GM21515 (cell line): ENCODE results near the gene DDI2.
"Not testable (repeated sequence)": the region's sequence is repeated elsewhere in the genome, so short reads cannot be mapped to it uniquely, and the experiment has no call there.

Experiments used
- ATAC-seq: cut with Tn5 transposase; IDR thresholded peaks from one replicate; pipeline ENCODE4 v1.9.1; 2021; ENCODE audit not compliant: unreplicated experiment

The DDI2 gene

DNA sequence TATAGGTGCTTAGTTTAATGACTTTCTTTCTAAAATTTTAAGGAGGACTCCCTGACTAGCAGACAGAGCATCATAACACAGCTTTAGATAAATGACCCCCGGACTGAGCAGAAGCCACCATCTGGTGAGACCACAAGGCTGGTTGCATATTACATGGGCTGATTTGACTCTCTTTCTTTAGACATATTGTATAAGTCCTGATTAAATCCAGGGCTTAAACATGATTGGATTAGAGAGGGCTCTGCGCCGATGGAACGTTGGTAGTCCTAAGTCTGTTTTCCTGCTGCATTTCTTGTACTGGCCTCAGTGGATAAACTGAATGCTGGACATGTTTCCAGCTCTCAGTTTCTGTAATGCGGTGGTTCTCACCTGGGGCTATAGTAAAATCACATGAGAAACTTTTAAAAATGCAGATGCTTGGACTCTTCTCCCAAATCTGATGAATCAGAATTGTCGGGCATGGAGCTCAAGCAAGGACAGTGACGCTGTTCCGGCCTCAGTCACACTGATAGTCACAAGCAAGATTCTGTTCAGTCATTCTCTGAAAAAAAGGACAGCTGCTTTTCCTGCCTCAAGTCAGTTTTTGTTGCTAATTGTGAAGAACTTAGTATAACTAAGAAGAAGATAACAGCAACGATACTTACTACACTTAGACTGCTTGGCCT lies 16.6 kb downstream of the DDI2 start:
- no peak for ATAC-seq

DNA sequence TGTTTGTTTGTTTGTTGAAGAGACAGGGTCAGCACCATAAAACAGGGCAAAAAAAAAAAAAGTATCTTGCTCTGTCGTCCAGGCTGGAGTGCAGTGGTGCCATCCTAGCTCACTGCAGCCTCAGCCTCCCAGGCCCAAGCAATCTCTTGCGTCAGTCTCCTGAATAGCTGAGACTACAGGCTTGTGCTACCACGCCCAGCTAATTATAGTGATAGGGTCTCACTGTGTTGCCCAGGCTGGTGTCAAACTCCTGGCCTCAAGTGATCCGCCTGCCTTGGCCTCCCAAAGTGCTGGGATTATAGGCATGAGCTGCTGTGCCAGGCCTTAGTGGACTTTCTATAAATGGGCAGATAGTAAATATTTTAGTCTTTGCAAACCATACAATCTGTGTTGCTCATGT lies 19.2 kb downstream of the DDI2 start:
- no peak for ATAC-seq

- ATAC-seq = no peak
Observed at GRCh38 chr1:15637826-15638225, 20.6 kb downstream of the DDI2 start.

DNA sequence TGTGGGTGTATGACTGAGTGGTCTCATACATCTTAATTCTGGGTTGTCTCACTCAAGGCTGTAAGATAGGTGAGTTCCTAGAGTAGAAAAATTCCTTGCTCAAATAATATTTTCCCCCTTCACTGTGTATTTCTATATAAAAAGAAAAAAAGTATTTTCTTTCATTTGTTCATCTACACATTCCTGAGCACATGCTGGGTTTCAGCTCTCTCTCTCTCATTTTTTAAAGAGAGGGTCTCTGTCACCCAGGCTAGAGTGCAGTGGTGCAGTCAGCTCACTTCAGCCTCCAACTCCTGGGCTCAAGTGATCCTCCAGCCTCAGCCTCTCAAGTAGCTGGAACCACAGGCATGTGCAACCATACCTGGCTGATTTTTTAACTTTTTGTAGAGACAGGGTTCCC lies 22.0 kb downstream of the DDI2 start:
- no peak for ATAC-seq

DNA sequence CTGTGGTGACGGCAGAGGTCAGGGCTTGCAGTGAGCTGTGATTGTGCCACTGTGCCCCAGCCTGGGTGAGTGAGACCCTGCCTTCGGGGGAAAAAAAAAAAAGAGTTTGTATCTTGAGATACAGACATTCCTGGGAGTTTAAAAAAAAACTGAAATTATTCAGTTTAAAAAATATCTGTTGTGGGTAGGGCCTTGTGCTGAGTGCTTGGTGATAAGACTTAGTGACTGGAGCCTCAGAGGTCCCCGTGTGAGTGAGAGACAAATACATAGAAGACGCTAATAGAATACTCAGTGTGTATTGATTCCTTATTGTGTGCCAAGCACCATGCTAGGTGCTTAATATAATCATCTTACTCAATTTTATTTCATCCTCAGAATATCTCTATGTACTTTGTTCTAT lies 22.7 kb downstream of the DDI2 start:
- ATAC-seq = no peak

DNA sequence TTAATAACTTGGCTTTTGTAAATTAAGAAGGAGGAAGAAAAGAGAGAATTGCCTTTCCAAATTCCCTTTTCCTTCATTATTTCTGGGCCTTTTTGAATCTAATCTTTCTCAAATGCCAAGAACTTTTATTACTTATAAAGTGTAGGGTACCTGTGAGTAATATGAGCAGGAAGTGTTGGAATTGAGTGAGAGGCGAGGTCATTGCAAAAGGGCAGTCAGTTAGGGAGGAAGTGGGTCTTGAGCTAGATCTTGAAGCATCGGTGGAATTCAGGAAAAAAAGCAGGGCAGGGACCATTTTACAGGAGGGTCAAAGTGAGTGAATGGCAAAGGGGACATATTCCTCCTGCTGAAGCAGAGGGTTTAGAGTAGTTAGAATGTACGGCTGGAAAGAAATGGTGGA lies 23.4 kb downstream of the DDI2 start:
- no peak for ATAC-seq

GRCh38 chr1:15649937-15650336 lies 32.7 kb downstream of the DDI2 start:
- no peak for ATAC-seq

- no peak for ATAC-seq
Observed at GRCh38 chr1:15650433-15650832, 33.2 kb downstream of the DDI2 start.

GRCh38 chr1:15652130-15652529 lies 34.9 kb downstream of the DDI2 start:
- not testable (repeated sequence) for ATAC-seq

- ATAC-seq = no peak
Observed at GRCh38 chr1:15654091-15654690, 36.9 kb downstream of the DDI2 start.

DNA sequence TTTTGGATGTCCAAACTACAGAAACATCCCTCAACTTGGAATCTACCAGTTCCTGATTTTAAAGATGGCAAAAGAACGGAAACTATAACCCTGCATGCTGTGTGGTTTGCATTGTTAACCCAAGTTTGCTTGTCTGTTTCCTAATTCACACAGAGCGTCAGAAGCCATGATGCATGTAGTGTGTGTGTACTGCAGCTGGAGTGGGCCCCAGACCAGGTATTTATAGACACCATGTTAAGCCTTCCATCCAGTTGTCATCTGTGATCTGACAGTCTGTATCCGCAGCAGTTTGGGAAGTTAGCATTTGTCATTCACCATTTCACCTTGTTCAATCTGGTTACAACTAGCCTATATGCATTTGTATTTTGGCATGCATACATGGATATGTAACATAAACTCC lies 39.2 kb downstream of the DDI2 start:
- ATAC-seq = no peak

- ATAC-seq = no peak
Observed at GRCh38 chr1:15657021-15657420, 39.8 kb downstream of the DDI2 start.

DNA sequence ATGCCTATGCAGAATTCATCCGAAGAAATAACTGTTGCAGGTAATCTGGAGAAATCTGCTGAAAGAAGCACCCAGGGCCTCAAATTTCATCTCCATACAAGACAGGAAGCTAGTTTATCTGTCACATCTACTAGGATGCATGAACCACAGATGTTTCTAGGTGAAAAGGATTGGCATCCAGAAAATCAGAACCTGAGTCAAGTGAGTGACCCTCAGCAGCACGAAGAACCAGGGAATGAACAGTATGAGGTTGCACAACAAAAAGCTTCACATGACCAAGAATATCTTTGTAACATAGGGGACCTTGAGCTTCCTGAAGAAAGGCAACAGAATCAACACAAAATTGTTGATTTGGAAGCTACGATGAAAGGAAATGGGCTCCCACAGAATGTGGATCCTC lies 42.9 kb downstream of the DDI2 start:
- no peak for ATAC-seq

DNA sequence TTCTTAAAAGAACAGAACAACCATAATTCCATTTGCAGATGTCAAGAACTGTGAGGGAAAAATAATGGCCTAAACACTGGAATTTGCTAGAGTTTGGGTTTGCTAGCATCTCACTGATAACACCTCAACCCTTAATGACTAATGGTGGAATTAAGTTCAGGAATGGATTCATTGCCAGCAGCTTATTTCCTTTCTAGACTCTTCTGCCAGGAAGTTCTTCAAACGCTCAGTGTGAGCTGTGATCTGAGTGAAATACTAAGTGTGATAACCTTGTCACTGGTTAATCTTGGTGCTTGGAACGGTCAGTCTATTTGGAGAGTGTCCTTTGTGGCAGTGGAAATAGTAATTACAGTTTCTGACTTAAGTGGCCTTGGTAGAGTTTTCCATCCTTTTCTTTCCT lies 45.2 kb downstream of the DDI2 start:
- no peak for ATAC-seq

GRCh38 chr1:15663925-15664324 lies 46.7 kb downstream of the DDI2 start:
- no peak for ATAC-seq

DNA sequence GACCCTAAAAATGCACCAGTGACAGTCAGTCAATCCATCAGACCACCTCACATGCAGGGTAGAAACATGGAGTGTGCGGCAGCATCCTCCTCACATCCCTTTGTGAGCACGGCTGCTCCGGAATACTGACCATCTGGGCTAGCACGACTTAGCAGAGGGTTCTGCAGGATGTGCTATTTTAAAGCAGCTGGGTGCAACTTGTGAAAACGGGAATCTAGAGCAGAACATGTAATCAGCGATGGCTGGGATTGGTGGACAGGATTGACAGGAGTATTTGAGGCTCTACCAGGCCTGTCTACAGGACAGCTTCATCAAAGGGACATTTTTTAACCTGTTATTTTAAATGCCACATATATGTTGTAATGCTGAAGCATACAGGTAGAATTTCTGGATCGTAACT lies 50.1 kb downstream of the DDI2 start:
- no peak for ATAC-seq

DNA sequence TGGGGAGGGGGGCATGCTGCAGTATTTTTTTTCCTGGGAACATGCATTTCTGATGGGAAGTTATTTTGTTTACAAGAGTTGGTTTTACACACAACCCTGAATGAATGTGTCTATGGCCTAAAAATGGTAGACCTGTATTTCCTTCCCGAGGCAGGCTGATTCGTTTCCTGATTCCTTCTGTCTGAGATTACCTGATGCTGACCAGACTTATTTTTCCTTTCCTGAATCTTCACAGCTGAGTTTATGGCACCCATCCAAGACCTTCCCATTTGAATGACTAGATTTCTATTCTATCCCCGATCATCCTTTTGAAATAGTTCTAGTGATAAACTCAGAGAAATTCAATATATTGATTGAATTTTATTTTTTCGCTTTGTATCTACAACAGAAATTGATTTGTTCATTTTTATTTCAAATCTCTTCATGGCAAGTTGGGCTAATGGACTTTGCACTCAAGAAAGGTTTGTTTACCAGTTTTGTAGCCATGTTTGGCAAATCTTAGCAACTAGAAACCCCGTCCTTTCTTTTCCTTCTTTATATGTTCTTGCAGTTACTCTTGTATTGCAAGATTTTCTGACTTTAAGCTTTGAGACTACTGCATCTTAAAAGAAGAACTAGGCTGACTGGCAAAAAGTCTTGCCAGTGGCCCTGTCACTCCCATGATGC lies 51.0 kb downstream of the DDI2 start:
- ATAC-seq = no peak

DNA sequence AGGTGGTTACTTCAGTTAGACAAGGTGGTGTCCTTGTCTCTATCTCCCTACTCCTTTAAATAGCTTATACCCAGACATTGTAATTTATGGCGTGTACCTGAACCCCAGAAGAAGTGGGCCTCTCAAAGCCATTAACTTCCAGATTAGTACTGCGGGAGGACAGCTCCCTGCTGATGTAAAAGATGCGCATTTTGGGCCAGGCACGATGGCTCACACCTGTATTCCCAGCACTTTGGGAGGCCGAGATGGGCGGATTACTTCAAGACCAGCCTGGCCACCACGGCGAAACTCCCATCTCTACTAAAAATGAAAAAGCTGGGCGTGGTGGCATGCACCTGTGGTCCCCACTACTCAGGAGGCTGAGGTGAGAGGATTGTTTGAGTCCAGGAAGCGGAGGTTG lies 51.8 kb downstream of the DDI2 start:
- no peak for ATAC-seq

DNA sequence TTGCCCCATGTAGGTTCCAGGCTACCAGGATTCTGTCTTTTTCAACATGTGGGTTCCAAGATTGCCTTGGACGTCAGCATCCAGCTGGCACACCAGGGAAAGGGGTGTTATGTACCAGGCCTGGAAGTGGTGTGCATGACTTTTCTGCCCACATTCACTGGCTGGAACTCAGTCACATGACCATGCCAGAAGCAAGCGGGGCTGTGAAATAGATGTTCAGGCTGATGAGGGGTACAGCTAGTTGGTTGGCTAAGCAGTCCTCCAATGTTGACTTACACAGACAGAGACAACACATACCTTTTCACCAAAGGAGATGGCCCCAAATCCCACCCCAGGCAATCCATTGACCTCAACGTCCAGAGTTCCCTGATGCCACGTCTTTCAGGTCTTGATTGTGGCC lies 52.6 kb downstream of the DDI2 start:
- ATAC-seq = no peak

DNA sequence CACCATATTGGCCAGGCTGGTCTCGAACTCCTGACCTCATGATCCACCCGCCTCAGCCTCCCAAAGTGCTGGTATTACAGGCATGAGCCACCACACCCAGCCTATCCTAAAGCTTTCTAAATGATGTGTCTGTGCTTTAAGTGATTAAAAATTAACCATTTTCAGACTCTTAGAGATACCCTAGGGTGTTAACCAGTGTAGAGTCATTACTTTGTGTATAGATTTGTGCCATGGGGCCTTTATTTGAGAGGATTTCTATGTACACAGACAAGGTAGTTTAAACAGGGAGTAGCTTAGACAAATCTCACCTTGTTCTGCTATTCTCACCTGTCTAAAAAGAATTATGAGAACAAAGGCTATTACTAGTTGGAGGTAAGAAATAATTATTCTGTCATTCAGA lies 54.2 kb downstream of the DDI2 start:
- ATAC-seq = no peak

- ATAC-seq = no peak
Observed at GRCh38 chr1:15674386-15675159, 57.3 kb downstream of the DDI2 start.

GRCh38 chr1:15676010-15676409 lies 58.8 kb downstream of the DDI2 start:
- ATAC-seq = no peak
